ENCODE data around the gene C3orf33. TPM values are rescaled to one million over a fixed set of nuclear protein-coding genes. Genes with fewer than 3 reads are reported as not detected.

The C3orf33 gene
- total and polyA plus RNA-seq, 2 of the 13 experiments (the other 11 are each of a cell fraction or from before 2014, with no cell fraction given) = 9.2 to 12.6 TPM

GRCh38 chr3:155805802-155806618 is at the start of gene C3orf33 (continued):
- TF ChIP-seq ZNF720 (CRISPR knock-in tag; IDR thresholded peaks at IDR 0.05) (no peak), ZNF224 (CRISPR knock-in tag; IDR thresholded peaks at IDR 0.05) (0 out of 2 replicates have a peak, but pooled peaks have one; percentile 13), CREB1 (IDR thresholded peaks at IDR 0.05) (no peak), CREB1 (CRISPR knock-in tag; IDR thresholded peaks at IDR 0.05) (no peak), TBX3 (IDR thresholded peaks at IDR 0.05; ENCODE audit: borderline replicate concordance) (no peak), RBM22 (optimal IDR thresholded peaks at IDR 0.05; ENCODE audit: low read length) (no peak), SALL2 (CRISPR knock-in tag; IDR thresholded peaks at IDR 0.05) (peak; percentile 77), ZKSCAN1 (IDR thresholded peaks at IDR 0.05; ENCODE audit: low read length) (no peak), ZNF709 (CRISPR knock-in tag; IDR thresholded peaks at IDR 0.05) (no peak; the same call in 1 of the 2 replicates), PCBP1 (IDR thresholded peaks at IDR 0.05; ENCODE audit: borderline replicate concordance, low read depth, low read length) (no peak), SMARCE1 (IDR thresholded peaks at IDR 0.05; ENCODE audit: borderline replicate concordance) (no peak), MYC (CRISPR knock-in tag; IDR thresholded peaks at IDR 0.05; ENCODE audit: borderline replicate concordance) (peak; percentile 70; the same call in 1 of the 2 replicates), ZNF451 (CRISPR knock-in tag; IDR thresholded peaks at IDR 0.05) (no peak), ZNF460 (CRISPR knock-in tag; IDR thresholded peaks at IDR 0.05; ENCODE audit: borderline replicate concordance) (peak; percentile 47; the same call in 1 of the 2 replicates), ZNF800 (CRISPR knock-in tag; IDR thresholded peaks at IDR 0.05) (no peak), PPARG (CRISPR knock-in tag; conservative IDR thresholded peaks at IDR 0.05) (no peak), MIER2 (CRISPR knock-in tag; IDR thresholded peaks at IDR 0.05) (no peak), ZNF441 (CRISPR knock-in tag; IDR thresholded peaks at IDR 0.05; ENCODE audit: borderline replicate concordance) (peak; percentile 13; the same call in 1 of the 2 replicates), NFE2L2 (IDR thresholded peaks at IDR 0.05; ENCODE audit: low read length) (no peak), NAIF1 (CRISPR knock-in tag; IDR thresholded peaks at IDR 0.05; ENCODE audit: borderline replicate concordance) (no peak), GPN1 (CRISPR knock-in tag; IDR thresholded peaks at IDR 0.05; ENCODE audit: borderline replicate concordance) (no peak), AHR (CRISPR knock-in tag; IDR thresholded peaks at IDR 0.05) (peak; percentile 32; the same call in 1 of the 2 replicates), PAWR (CRISPR knock-in tag; IDR thresholded peaks at IDR 0.05; ENCODE audit: borderline replicate concordance) (no peak), FUBP1 (CRISPR knock-in tag; IDR thresholded peaks at IDR 0.05; ENCODE audit: borderline replicate concordance) (no peak), RFX1 (IDR thresholded peaks at IDR 0.05) (no peak), ZNF510 (CRISPR knock-in tag; IDR thresholded peaks at IDR 0.05; ENCODE audit: low read depth) (0 out of 2 replicates have a peak, but pooled peaks have one; percentile 41), ZNF230 (CRISPR knock-in tag; IDR thresholded peaks at IDR 0.05) (0 out of 2 replicates have a peak, but pooled peaks have one; percentile 17), ZNF788 (CRISPR knock-in tag; IDR thresholded peaks at IDR 0.05; ENCODE audit: borderline replicate concordance) (no peak; the same call in 1 of the 2 replicates), ZNF660 (CRISPR knock-in tag; IDR thresholded peaks at IDR 0.05; ENCODE audit: borderline replicate concordance, low read depth) (no peak)

Measured in HepG2 (cell line).